SH-SY5Y (cell line): ENCODE data around the gene CTTNBP2NL.

ENCODE experiments used
- GATA2 ChIP-seq: IDR thresholded peaks from 2 replicates; pipeline ENCODE4 v1.6.1; 2011; ENCODE audit warnings: mild to moderate bottlenecking, low read depth, low read length
- GATA3 ChIP-seq: IDR thresholded peaks from 2 replicates; pipeline ENCODE4 v1.6.1; 2011; ENCODE audit warnings: low read depth, mild to moderate bottlenecking, low read length, moderate library complexity

CTTNBP2NL gene

GRCh38 chr1:112397841-112398240 lies 1.8 kb downstream of the CTTNBP2NL start:
- no peak for TF ChIP-seq GATA3
- no peak for TF ChIP-seq GATA2

GRCh38 chr1:112399456-112399855 lies 3.4 kb downstream of the CTTNBP2NL start:
- TF ChIP-seq GATA3 (no peak), GATA2 (no peak)

- TF ChIP-seq GATA2 = no peak
- TF ChIP-seq GATA3 = no peak
These were observed 6.9 kb downstream of the CTTNBP2NL start for GRCh38 chr1:112402682-112403643.

- no peak for TF ChIP-seq GATA2
- TF ChIP-seq GATA3 = no peak
These were observed 10.8 kb downstream of the CTTNBP2NL start for GRCh38 chr1:112406771-112407170.

- TF ChIP-seq GATA2 (no peak), GATA3 (no peak)
These were observed 13.4 kb downstream of the CTTNBP2NL start for GRCh38 chr1:112409414-112409813.

GRCh38 chr1:112410673-112411072 lies 14.7 kb downstream of the CTTNBP2NL start:
- TF ChIP-seq GATA2 (no peak), GATA3 (no peak)

- no peak for TF ChIP-seq GATA2
- TF ChIP-seq GATA3 = no peak
These were observed 21.3 kb downstream of the CTTNBP2NL start for GRCh38 chr1:112417271-112417670.

GRCh38 chr1:112418099-112418892 lies 22.3 kb downstream of the CTTNBP2NL start:
- TF ChIP-seq GATA3 (0 out of 2 replicates have a peak, but pooled peaks have one; percentile 26), GATA2 (no peak)

- TF ChIP-seq GATA2 (no peak), GATA3 (no peak)
These were observed 27.2 kb downstream of the CTTNBP2NL start for GRCh38 chr1:112423207-112423606.

GRCh38 chr1:112429749-112430148 lies 33.7 kb downstream of the CTTNBP2NL start:
- TF ChIP-seq GATA3 = no peak
- no peak for TF ChIP-seq GATA2

- TF ChIP-seq GATA2 (no peak), GATA3 (no peak)
These were observed 35.0 kb downstream of the CTTNBP2NL start for GRCh38 chr1:112431038-112431437.

GRCh38 chr1:112435448-112435847 lies 39.4 kb downstream of the CTTNBP2NL start:
- TF ChIP-seq GATA3 (no peak), GATA2 (no peak)

GRCh38 chr1:112436384-112437156 lies 40.6 kb downstream of the CTTNBP2NL start:
- TF ChIP-seq GATA3 = no peak
- no peak for TF ChIP-seq GATA2

GRCh38 chr1:112439592-112439991 lies 43.6 kb downstream of the CTTNBP2NL start:
- TF ChIP-seq GATA2 (no peak), GATA3 (no peak)

GRCh38 chr1:112440574-112440973 lies 44.6 kb downstream of the CTTNBP2NL start:
- TF ChIP-seq GATA3 (no peak), GATA2 (no peak)
